Head of caudate nucleus (tissue), 42 donors: ENCODE results near the gene CKAP5.

Experiments used
- DNase-seq, 42 donors: peaks; one replicate each; pipeline versions ENCODE4 v3.0.0 to v3.0.0-alpha.2; 2020 to 2021; ENCODE audit warnings: mixed read lengths in 7 of 42
- intact Hi-C: fragments of 100-400 bp; cut with DNase I; formaldehyde crosslinking; loops from one replicate; pipeline ENCODE4 v1.15.0; 2022

CKAP5 gene

GRCh38 chr11:46693597-46694012 lies 152.5 kb downstream of the CKAP5 start:
- DNase-seq: peak in 6 of 42 donors; percentile 31 to 65 (median 49)
- intact Hi-C loops: no loop called here
